Left ventricle myocardium inferior (tissue), 1 donor: ENCODE measurements around the gene STK17B. TPM values are rescaled to one million over a fixed set of nuclear protein-coding genes. Genes with fewer than 3 reads are reported as not detected.
A peak's percentile ranks its signal among the peaks of the same experiment; 100 is the strongest.

Source experiments
- DNase-seq: peaks from one replicate; pipeline ENCODE4 v3.0.0-alpha.2; 2020
- H3K27ac ChIP-seq: fragments of 200-600 bp; replicated peaks from 2 replicates; pipeline ENCODE4 v1.8.0; 2021
- H3K27me3 ChIP-seq: fragments of 200-600 bp; 2 replicates; pipeline ENCODE4 v1.8.0; 2021; ENCODE audit warnings: low read depth
- H3K36me3 ChIP-seq: fragments of 200-600 bp; 2 replicates; pipeline ENCODE4 v1.8.0; 2021
- H3K4me1 ChIP-seq: fragments of 200-600 bp; 2 replicates; pipeline ENCODE4 v1.8.0; 2021
- H3K4me3 ChIP-seq: fragments of 200-600 bp; 2 replicates; pipeline ENCODE4 v1.8.0; 2021; ENCODE audit warnings: mild to moderate bottlenecking, moderate library complexity
- H3K9me3 ChIP-seq: fragments of 200-600 bp; replicated peaks from 2 replicates; pipeline ENCODE4 v1.8.0; 2021
- CTCF ChIP-seq: fragments of 200-600 bp; IDR thresholded peaks from 2 replicates; pipeline ENCODE4 v1.8.0; 2021; ENCODE audit warnings: antibody characterized with exemption, mild to moderate bottlenecking, borderline replicate concordance
- intact Hi-C: fragments of 100-400 bp; cut with micrococcal nuclease; formaldehyde crosslinking; loops from one replicate; pipeline ENCODE4 v1.11.0; 2022
- total RNA-seq: library from RNA; stranded (reverse); fragmentation: NEBNext Ultra II Directional; extraction: Animal tissue kit (Norgen Biotek cat#: 25700); gene quantifications from one replicate; pipeline ENCODE4 v1.2.1, GENCODE V29; 2021
- donor health status: DM: no; HTN: yes; CAD: no; lungs with severe emphysema.

The STK17B gene
- total RNA-seq, 1 donor from 2014 or later, result 4.9 TPM

- Histone ChIP-seq H3K27ac (no peak overlapping the region), H3K9me3 (no peaks in the 10 kb centered on the region), H3K36me3 (no peaks in the 10 kb centered on the region), H3K4me1 (peaks cover 20% of the 10 kb centered on the region), H3K4me3 (no peak overlapping the region), H3K27me3 (no peaks in the 10 kb centered on the region)
- no peak for TF ChIP-seq CTCF
- intact Hi-C loops, result no loop called here
- no peak for DNase-seq
Observed at GRCh38 chr2:196117214-196117705, 54.1 kb downstream of the STK17B start.

GRCh38 chr2:196113061-196113974 is 58.1 kb downstream of the STK17B start:
- Histone ChIP-seq H3K4me3 (peak overlapping the region; percentile 41), H3K36me3 (no peaks in the 10 kb centered on the region), H3K9me3 (no peaks in the 10 kb centered on the region), H3K27ac (peak overlapping the region; percentile 80), H3K4me1 (peaks cover 24% of the 10 kb centered on the region), H3K27me3 (no peaks in the 10 kb centered on the region)
- intact Hi-C loops, result no loop called here
- TF ChIP-seq CTCF, result no peak
- DNase-seq, result no peak

GRCh38 chr2:196112418-196113034 is 58.9 kb downstream of the STK17B start:
- H3K27ac ChIP-seq, result peak overlapping the region; percentile 80
- H3K36me3 ChIP-seq, result no peaks in the 10 kb centered on the region
- no peaks in the 10 kb centered on the region for H3K27me3 ChIP-seq
- DNase-seq, result no peak
- peaks cover 24% of the 10 kb centered on the region for H3K4me1 ChIP-seq
- H3K9me3 ChIP-seq, result no peaks in the 10 kb centered on the region
- no peak for TF ChIP-seq CTCF
- intact Hi-C loops, result no loop called here
- H3K4me3 ChIP-seq, result no peak overlapping the region

GRCh38 chr2:196108604-196109003 is 62.8 kb downstream of the STK17B start:
- H3K36me3 ChIP-seq, result no peaks in the 10 kb centered on the region
- H3K4me1 ChIP-seq, result peaks cover 16% of the 10 kb centered on the region
- no peak for DNase-seq
- no peak for TF ChIP-seq CTCF
- H3K27ac ChIP-seq, result no peak overlapping the region
- H3K27me3 ChIP-seq, result no peaks in the 10 kb centered on the region
- H3K9me3 ChIP-seq, result no peaks in the 10 kb centered on the region
- intact Hi-C loops, result no loop called here
- no peak overlapping the region for H3K4me3 ChIP-seq

- no peak for TF ChIP-seq CTCF
- no peaks in the 10 kb centered on the region for H3K36me3 ChIP-seq
- no peak for DNase-seq
- no peak overlapping the region for H3K4me3 ChIP-seq
- no peaks in the 10 kb centered on the region for H3K4me1 ChIP-seq
- H3K27me3 ChIP-seq, result no peaks in the 10 kb centered on the region
- no peaks in the 10 kb centered on the region for H3K9me3 ChIP-seq
- intact Hi-C loops, result no loop called here
- H3K27ac ChIP-seq, result no peak overlapping the region
Observed at GRCh38 chr2:196105951-196106350, 65.4 kb downstream of the STK17B start.
